ENCODE results near the gene TRAPPC13.
"Not testable (repeated sequence)": the region's sequence is repeated elsewhere in the genome, so short reads cannot be mapped to it uniquely, and the experiment has no call there.

The TRAPPC13 gene

DNA sequence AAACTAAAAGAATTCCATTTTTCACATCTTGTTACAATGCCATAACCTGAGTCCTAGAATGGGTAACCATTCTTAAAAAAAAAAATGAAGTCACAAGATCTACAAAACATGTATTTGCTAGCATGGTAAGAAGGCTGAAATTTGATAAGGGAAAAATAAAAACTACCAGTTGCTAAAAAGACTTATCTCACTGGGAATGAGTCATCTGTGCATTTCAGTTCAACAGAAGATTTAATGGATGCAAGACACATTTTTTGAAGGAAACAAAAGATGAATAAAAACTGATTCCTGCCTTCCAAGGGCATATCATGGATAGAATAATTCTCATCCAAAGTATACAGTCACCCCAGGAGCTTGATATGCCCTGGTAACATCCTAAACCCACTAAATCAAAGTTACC lies 49.9 kb downstream of the TRAPPC13 start:
- TF ChIP-seq TAF1 (IDR thresholded peaks at IDR 0.05; ENCODE audit: low read depth, low read length) = no peak
- no peak for TF ChIP-seq POLR2AphosphoS5 (IDR thresholded peaks at IDR 0.05; ENCODE audit: low read depth, low read length)
- no peak for TF ChIP-seq POLR2A (IDR thresholded peaks at IDR 0.05; ENCODE audit: low read depth, low read length)
- no peak for TF ChIP-seq POU2F2 (IDR thresholded peaks at IDR 0.05; ENCODE audit: low read depth, low read length)
- no peak for TF ChIP-seq PAX5 (IDR thresholded peaks at IDR 0.05; ENCODE audit: insufficient read depth, low read length, severe bottlenecking)
- no peak for FAIRE-seq
- no peak for DNase-seq (ENCODE audit: insufficient read length, low spot score)

DNA sequence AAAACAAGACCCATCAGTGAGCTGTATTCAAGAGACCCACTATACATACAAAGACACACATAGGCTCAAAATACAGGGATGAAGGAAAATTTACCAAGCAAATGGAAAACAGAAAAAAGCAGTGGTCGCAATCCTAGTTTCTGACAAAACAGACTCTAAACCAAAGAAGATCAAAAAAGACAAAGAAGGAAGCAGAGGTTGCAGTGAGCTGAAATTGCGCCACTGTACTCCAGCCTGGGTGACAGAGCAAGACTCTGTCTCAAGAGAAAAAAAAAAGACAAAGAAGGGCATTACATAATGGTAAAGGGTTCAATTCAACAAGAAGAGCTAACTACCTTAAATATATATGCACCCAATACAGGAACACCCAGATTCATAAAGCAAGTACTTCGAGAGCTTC lies 51.2 kb downstream of the TRAPPC13 start:
- not testable (repeated sequence) for FAIRE-seq; DNase-seq (ENCODE audit: insufficient read length, low spot score)

DNA sequence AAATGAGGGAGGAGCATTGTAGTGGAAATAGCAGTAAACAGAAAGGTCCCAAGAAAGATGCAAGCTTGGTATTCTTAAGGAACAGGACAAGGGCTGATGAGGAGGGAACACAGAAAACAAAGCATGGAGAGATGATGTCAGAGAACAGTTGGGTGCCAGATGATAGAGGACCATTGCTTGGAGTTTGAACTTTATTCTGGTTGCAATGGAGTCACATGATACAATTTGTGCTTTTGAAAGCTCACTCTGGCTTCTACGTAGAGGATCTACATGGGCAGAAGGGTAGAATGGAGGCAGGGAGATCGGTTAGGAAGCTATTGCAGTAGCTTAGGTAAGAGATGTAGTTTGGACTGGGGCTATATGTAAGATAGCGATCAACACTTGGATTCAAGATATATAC lies 57.3 kb downstream of the TRAPPC13 start:
- TF ChIP-seq SPI1 (IDR thresholded peaks at IDR 0.05; ENCODE audit: low read depth, low read length) = no peak
- no peak for TF ChIP-seq POLR2A (IDR thresholded peaks at IDR 0.05; ENCODE audit: low read depth, low read length)
- no peak for TF ChIP-seq PAX5 (IDR thresholded peaks at IDR 0.05; ENCODE audit: insufficient read depth, low read length, severe bottlenecking)
- FAIRE-seq (no peak), DNase-seq (ENCODE audit: insufficient read length, low spot score) (no peak)

DNA sequence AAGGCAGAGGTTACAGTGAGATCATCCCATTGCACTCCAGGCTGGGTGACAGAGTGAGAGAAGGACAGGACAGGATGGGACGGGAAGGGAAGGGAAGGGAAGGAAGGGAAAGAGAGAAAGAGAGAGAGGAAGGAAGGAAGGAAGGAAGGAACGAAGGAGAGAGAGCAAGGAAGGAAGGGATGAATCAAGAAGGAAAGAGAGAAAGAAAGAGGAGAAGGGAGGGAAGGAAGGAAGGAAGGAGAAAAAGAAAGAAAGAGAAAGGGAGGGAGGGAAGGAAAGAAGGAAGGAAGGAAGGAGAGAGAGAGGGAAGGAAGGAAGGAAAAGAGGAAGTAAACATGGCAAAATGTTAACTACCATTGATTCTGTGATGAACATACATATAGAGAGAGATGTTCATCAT lies 68.3 kb downstream of the TRAPPC13 start:
- TF ChIP-seq SPI1 (IDR thresholded peaks at IDR 0.05; ENCODE audit: low read depth, low read length) = no peak
- TF ChIP-seq TAF1 (IDR thresholded peaks at IDR 0.05; ENCODE audit: low read depth, low read length) = no peak
- TF ChIP-seq POLR2A (IDR thresholded peaks at IDR 0.05; ENCODE audit: low read depth, low read length) = no peak
- TF ChIP-seq POLR2AphosphoS5 (IDR thresholded peaks at IDR 0.05; ENCODE audit: low read depth, low read length) = no peak
- no peak for TF ChIP-seq PAX5 (IDR thresholded peaks at IDR 0.05; ENCODE audit: insufficient read depth, low read length, severe bottlenecking)
- TF ChIP-seq POU2F2 (IDR thresholded peaks at IDR 0.05; ENCODE audit: low read depth, low read length) = no peak
- FAIRE-seq (no peak), DNase-seq (ENCODE audit: insufficient read length, low spot score) (no peak)

DNA sequence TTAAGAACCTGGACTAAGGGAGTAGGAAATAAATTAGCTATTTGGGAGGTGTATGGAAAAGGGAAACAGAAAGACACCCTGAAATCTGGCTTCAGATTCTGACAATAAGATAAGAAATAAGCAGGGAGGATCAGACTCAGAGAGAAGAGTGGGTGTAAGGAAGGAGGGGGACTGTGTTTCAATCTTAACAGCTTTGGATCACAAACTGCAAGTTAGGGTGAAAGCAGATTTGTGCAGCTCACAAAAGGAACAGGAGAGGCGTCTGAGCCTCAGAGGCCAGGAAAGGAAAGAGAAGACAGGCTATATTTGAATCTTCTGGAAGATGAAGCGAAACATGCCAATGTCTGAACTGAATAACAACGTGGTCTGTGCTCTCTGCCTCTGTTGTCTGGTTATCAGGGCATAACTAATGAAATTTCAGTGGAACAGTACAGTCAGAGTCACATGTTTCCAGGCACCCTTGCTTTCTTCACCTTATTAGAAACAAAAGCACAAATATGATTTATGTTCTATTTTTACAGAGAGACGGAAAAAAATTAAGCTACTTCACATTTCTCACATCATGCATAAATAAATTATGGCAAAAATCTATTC lies 70.4 kb downstream of the TRAPPC13 start:
- TF ChIP-seq POLR2AphosphoS5 (IDR thresholded peaks at IDR 0.05; ENCODE audit: low read depth, low read length) (no peak), POLR2A (IDR thresholded peaks at IDR 0.05; ENCODE audit: low read depth, low read length) (no peak), PAX5 (IDR thresholded peaks at IDR 0.05; ENCODE audit: insufficient read depth, low read length, severe bottlenecking) (no peak), POU2F2 (IDR thresholded peaks at IDR 0.05; ENCODE audit: low read depth, low read length) (no peak), SPI1 (IDR thresholded peaks at IDR 0.05; ENCODE audit: low read depth, low read length) (no peak), TAF1 (IDR thresholded peaks at IDR 0.05; ENCODE audit: low read depth, low read length) (no peak)
- FAIRE-seq (peak; percentile 59), DNase-seq (ENCODE audit: insufficient read length, low spot score) (no peak)

DNA sequence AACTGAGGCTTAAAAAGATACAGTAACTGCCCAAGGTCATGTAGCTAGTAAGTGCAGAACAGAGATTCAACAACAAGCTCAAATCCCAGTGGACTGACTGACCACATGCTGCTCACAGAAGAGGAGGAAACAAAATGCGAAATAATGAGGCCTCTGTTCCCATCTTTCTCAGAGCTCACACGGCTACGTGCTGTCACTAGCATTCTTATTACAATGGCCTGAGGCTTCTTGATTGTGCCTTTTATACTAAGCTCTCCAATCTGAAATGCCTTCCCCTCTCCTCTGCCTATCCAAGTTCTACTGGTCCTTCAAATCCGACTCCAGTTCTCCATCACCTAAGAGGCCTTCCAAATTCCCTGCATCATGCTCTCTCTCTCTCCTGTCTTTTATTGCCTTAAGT lies 71.1 kb downstream of the TRAPPC13 start:
- no peak for TF ChIP-seq POLR2A (IDR thresholded peaks at IDR 0.05; ENCODE audit: low read depth, low read length)
- no peak for TF ChIP-seq POU2F2 (IDR thresholded peaks at IDR 0.05; ENCODE audit: low read depth, low read length)
- no peak for TF ChIP-seq POLR2AphosphoS5 (IDR thresholded peaks at IDR 0.05; ENCODE audit: low read depth, low read length)
- TF ChIP-seq SPI1 (IDR thresholded peaks at IDR 0.05; ENCODE audit: low read depth, low read length) = no peak
- no peak for TF ChIP-seq TAF1 (IDR thresholded peaks at IDR 0.05; ENCODE audit: low read depth, low read length)
- TF ChIP-seq PAX5 (IDR thresholded peaks at IDR 0.05; ENCODE audit: insufficient read depth, low read length, severe bottlenecking) = no peak
- FAIRE-seq = peak; percentile 48
- no peak for DNase-seq (ENCODE audit: insufficient read length, low spot score)

DNA sequence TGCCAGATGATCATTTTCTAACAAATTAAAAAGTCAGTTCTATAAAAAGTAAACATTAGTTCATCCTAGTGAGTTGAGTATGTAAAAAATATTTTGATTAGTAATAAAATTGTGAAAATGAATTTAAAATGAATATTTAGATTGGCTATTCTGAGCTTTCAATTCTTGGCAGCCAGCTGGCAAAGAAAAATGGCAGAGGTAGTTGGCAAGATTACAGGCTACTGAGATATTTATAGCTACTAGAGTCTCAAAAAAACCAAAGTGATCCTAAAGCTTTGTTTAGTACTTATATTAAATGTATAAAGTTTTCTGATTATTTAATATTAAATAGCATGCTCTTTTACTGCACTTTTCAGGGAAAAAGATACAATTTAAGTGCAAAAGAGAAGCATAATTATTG lies 72.1 kb downstream of the TRAPPC13 start:
- TF ChIP-seq POU2F2 (IDR thresholded peaks at IDR 0.05; ENCODE audit: low read depth, low read length) = no peak
- no peak for FAIRE-seq
- no peak for DNase-seq (ENCODE audit: insufficient read length, low spot score)

DNA sequence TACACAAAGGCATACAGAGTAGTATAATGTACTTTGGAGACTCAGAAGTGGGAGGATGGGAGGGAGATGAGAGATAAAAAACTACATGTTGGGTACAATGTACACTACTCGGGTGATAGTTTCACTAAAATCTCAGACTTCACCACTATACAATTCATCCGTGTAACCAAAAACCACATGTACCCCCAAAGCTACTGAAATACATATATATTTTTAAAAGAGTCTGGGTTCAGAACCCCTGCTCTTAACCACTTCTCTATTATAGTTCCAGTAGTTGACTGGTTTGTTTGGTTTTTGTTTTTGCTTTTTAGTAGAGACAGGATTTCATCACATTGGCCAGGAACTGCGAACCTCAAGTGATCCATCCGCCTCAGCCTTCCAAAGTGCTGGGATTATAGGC lies 74.5 kb downstream of the TRAPPC13 start:
- no peak for FAIRE-seq
- no peak for DNase-seq (ENCODE audit: insufficient read length, low spot score)
- TF ChIP-seq TAF1 (IDR thresholded peaks at IDR 0.05; ENCODE audit: low read depth, low read length) (no peak), SPI1 (IDR thresholded peaks at IDR 0.05; ENCODE audit: low read depth, low read length) (peak; percentile 37; the same call in 1 of the 2 replicates)

DNA sequence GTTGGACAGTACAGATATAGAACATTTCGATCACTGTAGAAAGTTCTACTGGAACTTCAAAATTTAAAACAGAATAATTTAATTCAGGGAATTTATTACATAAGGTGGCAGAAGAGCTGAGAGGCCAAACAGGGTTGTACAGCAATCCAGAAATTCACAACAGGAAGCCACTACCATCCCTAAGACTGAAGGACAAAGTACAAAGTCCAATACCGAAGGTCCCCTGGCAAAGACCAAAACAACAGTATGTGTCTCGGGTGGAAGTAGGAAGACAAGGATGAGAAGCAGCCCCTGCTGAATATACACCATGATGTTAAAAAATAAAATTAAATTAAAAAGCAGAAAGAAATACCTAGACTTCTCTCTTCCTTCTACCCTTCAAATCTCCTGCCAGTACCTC lies 77.2 kb downstream of the TRAPPC13 start:
- TF ChIP-seq POLR2AphosphoS5 (IDR thresholded peaks at IDR 0.05; ENCODE audit: low read depth, low read length) = no peak
- TF ChIP-seq SPI1 (IDR thresholded peaks at IDR 0.05; ENCODE audit: low read depth, low read length) = no peak
- DNase-seq (ENCODE audit: insufficient read length, low spot score) (no peak), FAIRE-seq (no peak)

DNA sequence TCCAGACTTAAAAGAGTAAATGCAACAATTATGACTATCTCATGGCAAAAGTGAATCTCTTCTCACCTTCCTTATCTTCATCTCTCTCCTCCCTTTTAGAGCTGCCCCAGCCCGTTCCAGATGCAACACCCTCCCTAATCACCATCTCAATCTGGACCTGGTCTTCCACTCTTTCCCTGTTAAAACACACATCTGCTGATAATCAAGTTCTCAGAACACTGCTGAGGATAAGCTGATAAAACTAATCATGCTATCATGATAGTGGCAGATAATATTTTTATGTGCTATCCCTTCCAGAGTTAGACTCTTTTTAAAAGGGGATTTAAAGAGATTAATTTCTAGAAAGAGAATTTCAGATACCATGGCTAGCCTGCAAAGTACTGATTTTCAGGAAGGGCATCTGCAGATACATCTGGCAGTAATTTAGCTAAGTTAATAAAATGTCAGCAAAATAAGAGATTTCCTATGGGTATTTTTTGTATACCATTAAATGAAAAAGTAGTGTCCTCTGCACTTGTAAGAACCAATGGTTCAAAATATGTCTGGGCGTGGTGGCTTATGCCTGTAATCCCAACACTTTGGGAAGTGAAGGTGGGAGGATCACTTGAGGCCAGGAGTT lies 79.9 kb downstream of the TRAPPC13 start:
- TF ChIP-seq POLR2AphosphoS5 (IDR thresholded peaks at IDR 0.05; ENCODE audit: low read depth, low read length) (no peak), PAX5 (IDR thresholded peaks at IDR 0.05; ENCODE audit: insufficient read depth, low read length, severe bottlenecking) (no peak), TAF1 (IDR thresholded peaks at IDR 0.05; ENCODE audit: low read depth, low read length) (no peak), POU2F2 (IDR thresholded peaks at IDR 0.05; ENCODE audit: low read depth, low read length) (no peak)
- FAIRE-seq (no peak), DNase-seq (ENCODE audit: insufficient read length, low spot score) (no peak)

DNA sequence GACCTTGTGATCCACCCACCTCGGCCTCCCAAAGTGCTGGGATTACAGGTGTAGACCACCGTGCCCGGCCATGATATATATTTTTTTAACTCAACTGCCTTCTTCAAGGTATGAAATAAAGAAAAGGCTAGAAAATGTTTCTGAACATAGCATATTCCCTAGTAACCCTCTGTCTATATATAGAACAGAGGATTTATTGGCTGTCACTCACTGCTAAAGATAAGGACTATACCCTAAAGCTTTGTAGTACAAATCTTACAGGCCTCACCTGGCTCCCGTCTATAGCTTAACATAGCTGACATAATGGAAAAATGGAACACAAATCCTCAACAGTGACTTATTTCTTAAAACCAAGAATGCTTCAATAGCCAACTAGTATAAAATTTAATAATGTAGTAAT lies 82.8 kb downstream of the TRAPPC13 start:
- FAIRE-seq (no peak), DNase-seq (ENCODE audit: insufficient read length, low spot score) (no peak)
- TF ChIP-seq TAF1 (IDR thresholded peaks at IDR 0.05; ENCODE audit: low read depth, low read length) (no peak), POLR2AphosphoS5 (IDR thresholded peaks at IDR 0.05; ENCODE audit: low read depth, low read length) (no peak)
